D341Med (cell line): ENCODE results near the gene ZDHHC21.
A peak's percentile ranks its signal among the peaks of the same experiment; 100 is the strongest.
"Not testable (repeated sequence)": the region's sequence is repeated elsewhere in the genome, so short reads cannot be mapped to it uniquely, and the experiment has no call there.

Experiments used
- DNase-seq: peaks from one replicate; pipeline ENCODE4 v3.0.0; 2012; ENCODE audit warnings: low spot score

The ZDHHC21 gene

DNA sequence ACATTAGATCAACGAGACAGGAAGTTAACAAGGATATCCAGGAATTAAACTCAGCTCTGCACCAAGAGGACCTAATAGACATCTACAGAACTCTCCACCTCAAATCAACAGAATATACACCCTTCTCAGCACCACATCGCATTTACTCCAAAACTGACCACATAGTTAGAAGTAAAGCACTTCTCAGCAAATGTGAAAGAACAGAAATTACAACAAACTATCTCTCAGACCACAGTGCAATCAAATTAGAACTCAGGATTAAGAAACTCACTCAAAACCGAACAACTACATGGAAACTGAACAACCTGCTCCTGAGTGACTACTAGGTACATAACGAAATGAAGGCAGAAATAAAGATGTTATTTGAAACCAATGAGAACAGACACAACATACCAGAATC, 10.6 kb downstream of the ZDHHC21 start:
- DNase-seq = not testable (repeated sequence)

DNA sequence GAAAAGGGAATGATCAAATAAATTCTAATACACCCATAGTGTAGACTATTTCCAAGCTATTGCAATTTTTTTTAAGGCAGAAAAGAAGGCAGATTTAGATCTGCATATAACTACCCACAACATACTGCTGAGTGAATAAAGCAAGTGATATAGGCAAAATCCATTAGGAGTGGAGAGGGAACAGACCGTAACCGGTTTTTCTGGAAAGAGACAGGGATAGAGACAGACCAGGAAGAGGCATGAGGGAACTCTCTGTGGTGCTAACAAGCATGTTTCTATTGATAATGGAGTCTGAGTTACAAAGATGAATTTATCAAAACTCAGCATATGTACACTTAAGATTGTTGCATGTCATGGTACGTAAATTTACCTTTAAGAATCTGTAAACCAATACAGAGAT, 14.5 kb downstream of the ZDHHC21 start:
- DNase-seq = no peak

DNA sequence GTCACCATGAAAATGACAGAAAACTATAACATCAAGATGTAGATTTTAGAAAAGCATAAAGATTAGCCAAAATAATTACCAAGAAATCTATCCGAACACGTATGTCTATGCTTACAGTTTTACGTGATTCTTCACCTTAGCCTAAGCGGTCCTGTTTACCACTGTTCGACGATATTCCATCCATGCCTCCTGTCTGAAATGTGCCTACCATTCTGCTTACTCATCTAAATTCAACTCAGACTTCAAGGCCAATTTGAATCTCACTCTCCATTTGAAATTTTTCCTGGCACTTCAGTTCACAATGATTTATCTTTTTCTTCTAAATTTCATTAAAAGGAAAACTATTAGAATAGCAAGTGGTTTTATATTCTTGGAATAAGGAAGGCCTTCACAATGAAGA, 15.4 kb downstream of the ZDHHC21 start:
- no peak for DNase-seq

DNA sequence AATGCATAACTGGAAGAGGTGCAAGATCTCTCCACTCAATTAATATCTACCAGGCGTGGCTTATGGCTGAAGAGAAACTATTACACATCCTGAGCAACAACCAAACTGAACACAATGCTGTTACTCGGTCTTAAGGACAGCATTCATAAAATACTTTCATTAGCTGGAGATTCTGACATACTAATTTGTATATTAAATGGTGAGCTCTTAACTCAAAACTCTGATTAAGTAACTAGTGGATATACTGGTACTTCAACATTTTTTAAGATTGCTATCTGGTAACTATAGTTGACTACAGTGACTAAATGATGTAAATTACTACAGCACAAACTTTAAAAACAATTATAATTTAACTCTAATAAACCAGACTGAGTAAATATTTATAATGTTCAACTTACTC, 15.8 kb downstream of the ZDHHC21 start:
- DNase-seq = no peak

GRCh38 chr9:14674630-14675029, 18.6 kb downstream of the ZDHHC21 start:
- DNase-seq = no peak

- DNase-seq = no peak
Observed at GRCh38 chr9:14671377-14671776, 21.9 kb downstream of the ZDHHC21 start.

DNA sequence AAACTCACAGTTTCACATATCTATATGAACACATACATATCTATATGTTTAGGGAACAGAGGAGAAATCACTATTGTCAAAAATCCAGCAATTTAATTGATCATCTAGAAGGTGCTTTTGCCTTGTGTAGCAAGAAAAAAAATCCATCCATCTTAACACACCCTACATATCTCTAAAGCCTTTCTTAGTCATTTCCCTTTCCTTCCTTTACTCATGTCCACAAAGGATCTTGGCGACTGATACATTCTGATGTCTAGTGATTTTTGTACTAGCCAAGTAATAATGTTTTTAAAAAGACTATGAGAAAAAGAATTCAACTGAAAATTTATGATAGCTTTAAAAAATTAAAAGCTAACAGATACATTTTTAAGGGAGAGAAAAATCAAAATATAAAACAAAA, 22.5 kb downstream of the ZDHHC21 start:
- no peak for DNase-seq

DNA sequence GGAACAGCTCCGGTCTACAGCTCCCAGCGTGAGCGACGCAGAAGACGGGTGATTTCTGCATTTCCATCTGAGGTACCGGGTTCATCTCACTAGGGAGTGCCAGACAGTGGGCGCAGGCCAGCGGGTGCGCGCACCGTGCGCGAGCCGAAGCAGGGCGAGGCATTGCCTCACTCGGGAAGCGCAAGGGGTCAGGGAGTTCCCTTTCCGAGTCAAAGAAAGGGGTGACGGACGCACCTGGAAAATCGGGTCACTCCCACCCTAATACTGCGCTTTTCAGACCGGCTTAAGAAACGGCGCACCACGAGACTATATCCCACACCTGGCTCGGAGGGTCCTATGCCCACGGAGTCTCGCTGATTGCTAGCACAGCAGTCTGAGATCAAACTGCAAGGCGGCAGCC, 29.2 kb downstream of the ZDHHC21 start:
- DNase-seq = not testable (repeated sequence)

DNA sequence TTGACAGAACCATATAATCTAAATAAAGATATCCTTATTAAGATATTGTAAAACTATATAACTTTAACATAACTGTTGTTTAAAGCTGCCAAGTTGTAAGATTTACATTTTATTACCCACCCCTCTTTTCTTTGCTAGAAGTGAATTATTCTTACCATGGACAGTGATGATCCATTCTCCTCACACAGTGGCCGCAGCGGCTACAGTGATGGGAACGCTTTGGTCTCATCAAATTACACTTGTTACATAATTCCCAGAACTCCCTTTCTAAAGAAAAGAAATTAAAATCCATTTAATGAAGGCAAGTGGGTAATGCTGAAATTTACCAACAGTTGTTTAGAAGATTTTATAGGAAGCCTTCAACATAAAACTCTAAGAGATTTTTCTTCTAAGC, 31.2 kb downstream of the ZDHHC21 start:
- DNase-seq = no peak

DNA sequence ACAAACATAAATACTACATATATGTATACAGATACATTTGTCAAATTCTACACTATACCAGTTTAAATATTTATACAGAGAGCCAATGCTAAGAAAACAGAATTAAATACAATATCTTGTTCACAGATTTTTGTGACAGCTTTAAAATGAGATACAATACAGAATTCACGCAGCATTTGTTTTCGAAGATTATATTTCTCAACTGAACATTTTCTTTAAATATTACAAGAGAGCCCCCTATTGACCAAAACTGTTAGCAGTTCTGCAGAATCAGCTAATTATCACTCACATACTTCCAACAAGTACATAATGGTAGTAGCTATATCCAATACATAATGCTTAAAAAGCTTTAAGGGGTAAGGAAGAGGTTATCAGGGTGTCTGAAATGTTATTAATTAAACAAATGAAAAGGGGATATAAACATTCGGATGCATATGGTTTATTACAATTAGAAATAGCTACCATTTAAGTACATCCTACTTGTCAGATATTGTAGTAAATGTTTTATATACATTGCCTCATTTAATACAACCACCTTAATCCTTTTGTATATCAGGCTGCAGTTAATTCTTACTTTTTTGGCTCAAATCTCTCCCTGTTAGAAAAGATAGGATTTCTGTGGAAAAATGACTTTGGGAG, 31.7 kb downstream of the ZDHHC21 start:
- DNase-seq = peak; percentile 33

DNA sequence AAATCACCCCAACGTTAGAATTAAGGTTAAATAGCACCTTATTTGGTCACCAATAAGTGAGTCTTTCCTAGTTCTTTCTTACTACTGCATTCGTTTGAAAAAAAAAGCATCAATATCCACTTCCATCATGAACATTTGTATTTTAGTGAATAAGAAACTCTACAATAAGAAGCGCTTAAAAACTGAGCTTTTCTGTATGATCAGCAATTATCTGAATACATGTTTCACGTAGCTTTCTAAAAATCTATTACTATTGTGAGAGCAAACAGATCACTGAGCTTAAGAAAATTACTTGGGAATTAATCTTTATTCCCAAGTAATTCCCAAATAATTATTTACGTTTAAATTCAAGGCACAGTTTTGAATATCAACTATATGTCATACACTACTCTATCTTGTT, 32.5 kb downstream of the ZDHHC21 start:
- DNase-seq = no peak

- DNase-seq = no peak
Observed at GRCh38 chr9:14654932-14655331, 38.3 kb downstream of the ZDHHC21 start.

DNA sequence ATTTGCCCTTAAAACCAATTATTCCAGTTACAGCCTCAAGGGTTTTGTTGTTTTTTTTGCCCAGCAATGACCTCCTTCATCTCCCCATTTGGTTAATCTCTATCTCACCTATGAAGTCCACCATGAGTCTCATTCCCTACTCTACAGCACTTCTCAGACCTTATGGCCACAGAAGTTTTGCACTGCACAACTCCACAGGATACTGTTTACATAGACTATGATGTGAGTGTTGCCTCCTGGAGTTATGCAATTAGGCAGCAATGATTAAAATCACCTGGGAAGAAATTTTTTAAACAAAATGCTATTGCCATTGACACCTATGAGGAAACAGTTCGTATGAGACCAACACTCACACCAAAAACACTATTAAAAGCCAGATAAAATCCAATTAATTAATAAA, 39.7 kb downstream of the ZDHHC21 start:
- DNase-seq = no peak

DNA sequence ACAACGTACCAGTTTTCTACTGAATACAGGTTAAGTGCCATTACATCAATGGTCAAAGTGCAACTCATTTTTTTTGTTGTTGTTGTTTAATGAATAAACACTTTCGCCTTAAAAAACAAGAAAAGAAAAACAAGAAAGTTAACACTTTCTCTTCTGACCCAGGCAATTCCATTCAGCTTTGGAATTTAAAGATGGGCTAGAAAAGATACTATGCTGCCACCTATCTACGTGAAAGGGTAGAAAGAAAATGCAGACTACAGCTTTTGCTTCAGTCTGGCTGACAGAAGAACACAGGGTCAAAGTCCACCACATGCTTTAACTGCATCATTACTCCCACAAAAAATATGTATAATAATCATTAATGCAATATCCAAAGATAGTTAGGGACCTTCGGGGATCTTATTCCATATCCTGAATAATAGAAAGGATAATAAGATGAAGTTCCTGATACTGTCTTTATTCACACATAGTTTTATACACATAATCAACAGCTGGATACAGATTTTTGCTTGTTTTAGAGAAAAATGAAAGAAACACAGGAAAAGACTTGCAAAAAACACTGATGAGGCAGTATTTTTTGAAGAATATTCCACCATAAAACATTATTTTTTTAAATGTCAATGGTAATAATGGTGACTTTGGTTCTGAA, 40.4 kb downstream of the ZDHHC21 start:
- DNase-seq = peak; percentile 45

- DNase-seq = no peak
Observed at GRCh38 chr9:14650596-14650995, 42.6 kb downstream of the ZDHHC21 start.

DNA sequence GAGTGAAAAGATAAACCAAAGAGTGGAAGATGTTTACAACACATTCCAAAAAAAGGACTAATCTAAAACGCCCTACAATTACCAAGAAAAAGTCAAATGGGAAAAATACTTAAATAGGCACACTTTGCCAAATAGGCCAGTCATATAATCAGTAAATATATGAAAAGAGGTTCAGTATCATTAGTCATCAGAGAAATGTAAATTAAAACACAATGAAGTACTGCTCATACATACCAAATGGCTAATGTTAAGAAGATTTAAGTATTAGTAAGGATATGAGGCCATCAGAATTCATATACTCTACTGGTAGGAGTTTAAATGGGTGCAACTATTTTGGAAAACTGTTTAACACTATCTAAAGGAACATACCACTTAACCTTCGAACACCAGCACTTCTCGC, 47.6 kb downstream of the ZDHHC21 start:
- no peak for DNase-seq

GRCh38 chr9:14640967-14641366, 52.3 kb downstream of the ZDHHC21 start:
- DNase-seq = no peak

DNA sequence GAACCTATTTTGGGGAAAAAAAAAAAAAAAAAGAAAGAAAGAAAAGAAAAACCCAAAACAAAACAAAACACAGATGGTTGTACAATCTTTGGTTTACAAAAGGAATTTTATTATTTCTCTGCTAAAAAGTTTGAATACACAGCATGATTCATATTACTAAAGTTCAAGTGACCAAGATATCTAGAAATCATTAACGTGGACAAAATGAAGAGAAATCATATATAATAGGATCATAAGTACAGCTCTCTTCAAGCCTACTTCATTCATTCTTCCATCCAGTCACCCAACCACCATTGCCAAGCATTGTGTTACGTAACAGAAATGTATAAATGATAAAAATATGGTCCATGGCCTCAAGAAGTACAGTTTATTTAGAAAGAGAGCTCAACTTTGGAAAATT, 52.9 kb downstream of the ZDHHC21 start:
- no peak for DNase-seq

- DNase-seq = no peak
Observed at GRCh38 chr9:14633906-14634565, 59.2 kb downstream of the ZDHHC21 start.

DNA sequence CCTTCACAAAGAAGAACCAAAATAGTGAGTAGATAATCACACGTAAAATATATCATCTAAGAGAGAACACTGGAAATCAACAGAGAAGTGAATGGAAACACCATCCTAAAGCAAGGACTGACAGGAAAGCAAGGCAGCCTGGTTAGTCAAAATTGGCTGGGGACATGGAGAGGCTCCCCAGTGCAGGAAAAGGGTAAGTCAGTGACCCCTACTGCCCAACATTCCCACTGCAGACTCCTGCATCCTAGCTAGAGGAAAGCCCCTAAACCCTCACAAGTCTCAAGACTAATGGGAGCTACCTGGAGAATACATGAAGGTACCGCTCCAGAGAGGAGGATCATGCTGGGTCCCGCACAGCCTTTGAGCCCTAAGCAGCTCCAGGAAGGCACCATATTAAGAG, 60.1 kb downstream of the ZDHHC21 start:
- no peak for DNase-seq

GRCh38 chr9:14627513-14627912, 65.7 kb downstream of the ZDHHC21 start:
- no peak for DNase-seq

GRCh38 chr9:14618836-14619420, 74.3 kb downstream of the ZDHHC21 start:
- no peak for DNase-seq
